Retina (tissue), 1 donor: ENCODE results near the gene GRK5.

Source experiments
- DNase-seq: peaks from one replicate; pipeline ENCODE4 v3.0.0-alpha.2; 2016

The GRK5 gene

GRCh38 chr10:119497243-119497642, 289.9 kb downstream of the GRK5 start:
- no peak for DNase-seq

GRCh38 chr10:119498889-119499676, 291.7 kb downstream of the GRK5 start:
- no peak for DNase-seq

GRCh38 chr10:119499677-119500002, 292.3 kb downstream of the GRK5 start:
- DNase-seq = no peak

- DNase-seq = no peak
Observed at GRCh38 chr10:119500123-119500795, 292.9 kb downstream of the GRK5 start.

- DNase-seq = no peak
Observed at GRCh38 chr10:119500821-119501220, 293.4 kb downstream of the GRK5 start.

GRCh38 chr10:119501690-119502089, 294.3 kb downstream of the GRK5 start:
- DNase-seq = no peak

- DNase-seq = peak; percentile 26
Observed at GRCh38 chr10:119502209-119502608, 294.8 kb downstream of the GRK5 start.

- DNase-seq = no peak
Observed at GRCh38 chr10:119502618-119503155, 295.3 kb downstream of the GRK5 start.

- DNase-seq = no peak
Observed at GRCh38 chr10:119503821-119504220, 296.4 kb downstream of the GRK5 start.

GRCh38 chr10:119504651-119505050, 297.3 kb downstream of the GRK5 start:
- DNase-seq = no peak

- DNase-seq = peak; percentile 70
Observed at GRCh38 chr10:119505131-119505551, 297.8 kb downstream of the GRK5 start.
